SH-SY5Y (cell line): ENCODE data around the gene PBOV1.

Source experiments
- GATA2 ChIP-seq: IDR thresholded peaks from 2 replicates; pipeline ENCODE4 v1.6.1; 2011; ENCODE audit warnings: mild to moderate bottlenecking, low read depth, low read length
- GATA3 ChIP-seq: IDR thresholded peaks from 2 replicates; pipeline ENCODE4 v1.6.1; 2011; ENCODE audit warnings: low read depth, mild to moderate bottlenecking, low read length, moderate library complexity

GRCh38 chr6:138187156-138187555, 31.1 kb downstream of the PBOV1 start:
- TF ChIP-seq GATA3, result no peak
- TF ChIP-seq GATA2, result no peak
